Measurements from ENCODE around the gene SORT1.
"Not testable (repeated sequence)": the region's sequence is repeated elsewhere in the genome, so short reads cannot be mapped to it uniquely, and the experiment has no call there.

SORT1 gene

GRCh38 chr1:109379422-109379821, 18.3 kb downstream of the SORT1 start:
- DNase-seq, result no peak

- no peak for DNase-seq
These were observed 20.0 kb downstream of the SORT1 start for GRCh38 chr1:109377698-109378097.

- not testable (repeated sequence) for DNase-seq
These were observed 24.0 kb downstream of the SORT1 start for GRCh38 chr1:109373696-109374095.

- DNase-seq, result no peak
These were observed 24.6 kb downstream of the SORT1 start for GRCh38 chr1:109373126-109373525.

GRCh38 chr1:109372281-109372680, 25.4 kb downstream of the SORT1 start:
- DNase-seq, result no peak

- DNase-seq, result no peak
These were observed 26.4 kb downstream of the SORT1 start for GRCh38 chr1:109371341-109371739.

- no peak for DNase-seq
These were observed 26.9 kb downstream of the SORT1 start for GRCh38 chr1:109370712-109371340.

- DNase-seq, result no peak
These were observed 28.5 kb downstream of the SORT1 start for GRCh38 chr1:109369167-109369746.

GRCh38 chr1:109368464-109368863, 29.3 kb downstream of the SORT1 start:
- no peak for DNase-seq

- DNase-seq, result no peak
These were observed 30.1 kb downstream of the SORT1 start for GRCh38 chr1:109367626-109368025.

- no peak for DNase-seq
These were observed 32.0 kb downstream of the SORT1 start for GRCh38 chr1:109365642-109366204.

GRCh38 chr1:109361649-109362048, 36.1 kb downstream of the SORT1 start:
- DNase-seq, result no peak

- DNase-seq, result no peak
These were observed 36.6 kb downstream of the SORT1 start for GRCh38 chr1:109361069-109361468.

- DNase-seq, result no peak
These were observed 40.1 kb downstream of the SORT1 start for GRCh38 chr1:109357616-109358015.

- no peak for DNase-seq
These were observed 40.8 kb downstream of the SORT1 start for GRCh38 chr1:109356915-109357314.

- DNase-seq, result no peak
These were observed 41.2 kb downstream of the SORT1 start for GRCh38 chr1:109356505-109356904.

- DNase-seq, result no peak
These were observed 42.8 kb downstream of the SORT1 start for GRCh38 chr1:109354929-109355328.

- no peak for DNase-seq
These were observed 46.3 kb downstream of the SORT1 start for GRCh38 chr1:109351457-109351856.

GRCh38 chr1:109350655-109351054, 47.1 kb downstream of the SORT1 start:
- no peak for DNase-seq

- no peak for DNase-seq
These were observed 47.5 kb downstream of the SORT1 start for GRCh38 chr1:109350182-109350581.

GRCh38 chr1:109347511-109347910, 50.2 kb downstream of the SORT1 start:
- DNase-seq, result no peak

GRCh38 chr1:109341944-109342930, 55.5 kb downstream of the SORT1 start:
- DNase-seq, result no peak

GRCh38 chr1:109338608-109339007, 59.1 kb downstream of the SORT1 start:
- DNase-seq, result no peak

All from T-helper 9 cell (primary cell).